LNCaP clone FGC (cell line): ENCODE results near the gene PARK7.

Source experiments
- DNase-seq: peaks from one replicate; pipeline ENCODE4 v3.0.0-alpha.2; 2011; ENCODE audit warnings: low read depth
- H3K4me3 ChIP-seq: 2 replicates; pipeline ENCODE4 v1.5.1; 2011; ENCODE audit warnings: mild to moderate bottlenecking, low read depth, low read length, control low read depth
- CTCF ChIP-seq: IDR thresholded peaks from 2 replicates; pipeline ENCODE4 v1.5.1; 2012; ENCODE audit warnings: mild to moderate bottlenecking; ENCODE audit not compliant: control insufficient read depth, insufficient read depth; ENCODE audit errors: extremely low read depth

Gene PARK7

GRCh38 chr1:8019229-8019620 lies 57.7 kb downstream of the PARK7 start:
- no peak overlapping the region for H3K4me3 ChIP-seq
- DNase-seq: no peak
- no peak for TF ChIP-seq CTCF

DNA sequence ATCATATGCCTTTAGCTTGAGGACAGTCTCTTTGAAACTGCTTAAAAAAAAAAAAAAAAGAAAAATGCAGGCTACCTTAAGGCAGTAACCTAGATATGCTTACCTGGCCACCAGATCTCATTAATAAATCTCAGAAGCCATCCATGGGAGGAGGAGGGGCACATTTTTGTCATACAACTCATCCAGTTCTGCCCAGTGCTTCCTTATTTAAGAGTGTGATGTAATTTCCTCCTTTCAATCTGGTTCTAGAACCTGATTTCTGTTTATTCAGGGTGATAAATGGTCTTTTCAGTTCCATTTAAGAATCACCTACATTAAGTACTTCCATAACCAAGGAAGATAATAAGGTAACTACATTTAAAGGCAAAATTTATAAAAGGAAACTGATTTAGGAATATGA lies 58.5 kb downstream of the PARK7 start:
- peak; percentile 91 for DNase-seq
- no peak overlapping the region for H3K4me3 ChIP-seq
- TF ChIP-seq CTCF: no peak

DNA sequence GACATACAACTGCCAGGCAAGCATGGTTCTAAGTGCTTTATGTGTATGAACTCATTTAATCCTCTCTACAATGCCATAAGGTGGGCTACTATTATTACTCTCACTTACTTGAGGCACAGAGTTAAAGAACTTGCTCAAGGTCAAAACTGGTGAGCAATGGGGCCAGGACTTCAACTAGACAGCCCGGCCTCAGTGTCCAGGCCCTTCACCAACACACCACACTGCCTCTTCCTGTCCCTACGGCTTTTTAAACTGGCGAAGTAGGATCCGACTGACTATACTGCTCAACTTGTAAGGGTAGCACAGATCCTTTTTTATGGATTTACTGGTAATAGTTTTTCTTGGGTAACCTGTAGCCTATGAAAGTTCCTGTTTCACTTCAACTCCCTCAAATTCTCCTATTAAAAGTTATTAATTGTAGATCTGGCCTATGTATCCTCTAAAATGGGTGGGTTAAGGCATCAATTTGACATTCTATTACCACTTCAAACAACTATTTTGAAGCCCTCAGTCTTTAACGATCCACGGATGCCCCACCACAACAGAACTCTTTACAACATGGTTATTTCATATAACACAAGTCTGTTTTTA lies 60.3 kb downstream of the PARK7 start:
- no peak for DNase-seq
- TF ChIP-seq CTCF: no peak
- no peak overlapping the region for H3K4me3 ChIP-seq

DNA sequence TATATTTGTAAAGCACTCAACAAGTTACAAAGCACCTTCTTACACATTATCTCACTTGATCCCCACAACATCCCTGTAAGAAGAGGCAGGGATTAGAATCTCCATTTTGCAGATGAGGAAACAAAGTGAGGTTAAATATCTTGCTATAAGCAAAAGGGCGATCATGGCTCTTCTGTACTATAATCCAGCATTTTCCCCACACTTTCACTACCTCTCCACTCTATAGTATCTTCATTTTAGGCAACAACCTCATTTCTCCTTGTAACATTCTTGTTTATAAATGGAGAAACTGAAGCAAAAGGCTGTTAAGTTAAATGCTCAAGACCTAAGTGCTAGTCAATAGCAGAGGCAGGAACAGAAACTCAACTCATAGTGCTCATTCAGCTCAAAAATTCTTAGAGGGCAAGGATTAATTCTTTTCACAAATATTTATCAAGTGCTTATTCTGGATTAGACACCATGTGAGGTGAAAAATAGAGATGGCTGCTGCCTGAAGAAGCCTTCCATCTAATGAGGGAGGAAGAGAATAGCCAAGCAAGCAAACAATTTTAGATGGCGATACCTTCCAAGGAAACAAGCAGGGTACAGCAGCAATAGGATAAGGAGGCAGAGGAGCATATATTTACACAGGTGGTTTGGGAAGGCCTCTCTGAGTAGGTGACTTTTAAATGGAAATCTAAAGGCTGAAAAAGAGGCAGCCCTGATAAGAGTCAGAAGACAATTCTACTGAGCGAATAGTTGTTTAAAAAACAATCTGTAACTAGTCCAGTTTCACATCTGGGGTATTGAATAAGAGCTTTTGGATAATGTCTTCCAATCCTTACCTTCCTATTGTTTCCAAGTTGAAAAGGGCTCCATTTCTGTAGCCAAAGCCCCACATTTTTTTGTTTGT lies 61.1 kb downstream of the PARK7 start:
- 0 out of 2 replicates have a peak overlapping the region, but pooled peaks have one; percentile 3 for H3K4me3 ChIP-seq
- no peak for TF ChIP-seq CTCF
- DNase-seq: peak; percentile 54

DNA sequence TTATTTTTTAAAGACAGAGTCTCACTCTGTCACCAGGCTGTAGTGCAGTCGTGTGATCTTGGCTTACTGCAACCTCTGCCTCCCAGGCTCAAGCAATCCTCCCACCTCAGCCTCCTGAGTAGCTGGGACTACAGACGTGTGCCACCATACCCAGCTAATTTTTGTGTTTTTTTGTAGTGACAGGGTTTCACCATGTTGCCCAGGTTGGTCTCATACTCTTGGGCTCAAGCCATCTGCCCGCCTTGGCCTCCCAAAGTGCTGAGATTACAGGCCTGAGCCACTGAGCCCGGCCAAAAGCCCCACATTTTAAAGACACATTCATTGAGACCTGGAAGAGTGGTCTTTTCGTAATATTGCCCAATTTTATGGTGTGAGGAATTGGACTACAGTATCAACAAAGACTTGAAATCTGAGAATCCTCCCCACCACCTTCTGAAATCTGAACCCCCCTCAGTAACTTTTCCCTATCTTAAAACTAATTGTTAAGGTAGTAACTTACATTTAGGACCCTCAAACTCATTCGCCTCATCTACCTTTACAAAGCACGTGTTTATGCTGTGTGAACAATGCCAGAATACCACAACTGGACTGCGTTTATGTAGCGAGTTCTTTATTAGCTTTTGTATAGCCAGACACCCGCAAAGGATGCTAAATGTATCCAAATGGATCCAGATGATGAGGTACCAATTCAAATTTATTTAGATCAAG lies 61.9 kb downstream of the PARK7 start:
- no peak for TF ChIP-seq CTCF
- no peak overlapping the region for H3K4me3 ChIP-seq
- no peak for DNase-seq

DNA sequence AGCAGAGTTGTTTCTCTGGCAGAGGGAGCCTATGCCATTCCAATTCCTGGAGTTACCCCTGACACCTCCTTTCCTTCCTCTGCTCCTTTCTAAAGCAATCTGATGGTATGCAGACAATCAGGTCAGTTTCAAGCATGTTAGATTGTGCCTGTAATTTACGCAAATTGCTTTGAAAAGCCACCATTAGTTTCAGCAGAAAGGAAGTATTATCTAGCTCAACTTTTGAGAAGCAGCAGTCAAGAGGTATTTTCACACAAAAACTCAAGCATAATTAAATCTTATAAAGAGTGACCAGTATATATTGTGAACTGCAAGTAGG lies 62.4 kb downstream of the PARK7 start:
- no peak for DNase-seq
- no peak for TF ChIP-seq CTCF
- H3K4me3 ChIP-seq: no peak overlapping the region

GRCh38 chr1:8024329-8024728 lies 62.8 kb downstream of the PARK7 start:
- DNase-seq: no peak
- TF ChIP-seq CTCF: no peak
- H3K4me3 ChIP-seq: peak overlapping the region; percentile 70
